ENCODE data around the gene MRC1. TPM values are rescaled to one million over a fixed set of nuclear protein-coding genes. Genes with fewer than 3 reads are reported as not detected.

Gene MRC1
- total RNA-seq, 1 experiment from 2014 or later = 0.37 TPM

- H3K9ac ChIP-seq (ENCODE audit: low read length) = no peak overlapping the region
These were observed 20.5 kb upstream of the MRC1 start for GRCh38 chr10:17788646-17789045.

More at GRCh38 chr10:17788646-17789045, 20.5 kb upstream of the MRC1 start:
- Histone ChIP-seq H3K4me2 (ENCODE audit: low read length) (no peak overlapping the region), H3K27me3 (ENCODE audit: insufficient read depth, low read length) (no peaks in the 10 kb centered on the region), H3K9me2 (ENCODE audit: insufficient read depth) (no peaks in the 10 kb centered on the region), H4K20me1 (ENCODE audit: insufficient read depth) (no peaks in the 10 kb centered on the region), H3K79me2 (ENCODE audit: insufficient read depth, low read length) (no peaks in the 10 kb centered on the region), H3K4me1 (ENCODE audit: control insufficient read depth in 1 of 2, insufficient read depth in 2 of 2, low read length in 2 of 2) (peaks cover under 1 to 24% of the 10 kb centered on the region in 2 experiments; a peak in 3 of 4 replicates), H3K9me3 (ENCODE audit: control insufficient read depth in 1 of 2, insufficient read depth in 1 of 2, low read depth in 1 of 2, low read length in 2 of 2) (no peaks in the 10 kb centered on the region), H3K36me3 (ENCODE audit: control insufficient read depth in 1 of 2, insufficient read depth in 2 of 2, low read length in 2 of 2) (no peaks in the 10 kb centered on the region), H3K27ac (ENCODE audit: low read depth, low read length) (no peak overlapping the region), H3K4me3 (replicated peaks in 1 of 2; ENCODE audit: low read depth in 1 of 2, low read length in 2 of 2) (no peak overlapping the region), H2AFZ (ENCODE audit: low read depth, low read length, poor library complexity, severe bottlenecking) (no peak overlapping the region)
- POLR2A ChIA-PET = interaction anchor here (1.2 kb wide), 1 partner anchor 13 kb away, joined by 3 read pairs; no protein-coding TSS in a partner anchor
- no peak for TF ChIP-seq FOSL1 (IDR thresholded peaks at IDR 0.05; ENCODE audit: low read depth)
- TF ChIP-seq ZFX (IDR thresholded peaks at IDR 0.05) = no peak
- no peak for TF ChIP-seq MAX (IDR thresholded peaks at IDR 0.05)
- TF ChIP-seq CEBPB (IDR thresholded peaks at IDR 0.05; ENCODE audit: low read depth) = no peak
- no peak for TF ChIP-seq RAD21 (IDR thresholded peaks at IDR 0.05; ENCODE audit: low read depth)
- TF ChIP-seq POLR2A (IDR thresholded peaks at IDR 0.05; ENCODE audit: borderline replicate concordance, extremely low read depth, insufficient read depth, insufficient read length) = no peak
- TF ChIP-seq EZH2phosphoT487 (IDR thresholded peaks at IDR 0.05; ENCODE audit: borderline replicate concordance) = no peak
- TF ChIP-seq EGR1 (IDR thresholded peaks at IDR 0.05; ENCODE audit: low read depth) = no peak
- TF ChIP-seq ZBTB33 (IDR thresholded peaks at IDR 0.05; ENCODE audit: extremely low read depth, insufficient replicate concordance, low read length) = no peak
- no peak for TF ChIP-seq SIN3A (IDR thresholded peaks at IDR 0.05; ENCODE audit: low read depth)
- no peak for TF ChIP-seq SP1 (IDR thresholded peaks at IDR 0.05; ENCODE audit: low read depth)
- no TSS peak for BruUV-seq (replicated peaks)
- intact Hi-C loops (cut with micrococcal nuclease) = no loop called here
- RAD21 ChIA-PET (ENCODE audit: low non-redundant PET in 1 of 2, low total read pairs in 2 of 2, uncharacterized antibody in 2 of 2, unreplicated experiment in 2 of 2) = no interaction called here
- CTCF ChIA-PET = interaction anchor here (1.1 kb wide), 1 partner anchor 13 kb away, joined by 4 read pairs; no protein-coding TSS in a partner anchor
- no peak for DNase-seq (ENCODE audit: low read depth, low spot score)
- no peak for ATAC-seq

All from HCT116 (cell line).